ENCODE results near the gene CNTD1. TPM values are rescaled to one million over a fixed set of nuclear protein-coding genes. Genes with fewer than 3 reads are reported as not detected.

Gene CNTD1
- total RNA-seq, 1 experiment from 2014 or later: 1.1 TPM

- peak; percentile 75 for DNase-seq (ENCODE audit: low read depth)
Observed at GRCh38 chr17:42779936-42780850, 18.5 kb upstream of the CNTD1 start, which contains the start of gene WNK4. Gene WNK4 (plus strand): TSS chr17:42780610. CDS start chr17:42780699, 89 bp downstream.

GRCh38 chr17:42780851-42781638, 17.6 kb upstream of the CNTD1 start:
- no peak for DNase-seq (ENCODE audit: low read depth)

- no peak for DNase-seq (ENCODE audit: low read depth)
Observed at GRCh38 chr17:42781639-42782165, 17.0 kb upstream of the CNTD1 start.

GRCh38 chr17:42782166-42783061, 16.2 kb upstream of the CNTD1 start:
- DNase-seq (ENCODE audit: low read depth): peak; percentile 9

- DNase-seq (ENCODE audit: low read depth): peak; percentile 47
Observed at GRCh38 chr17:42783062-42783790, 15.4 kb upstream of the CNTD1 start.

- no peak for DNase-seq (ENCODE audit: low read depth)
Observed at GRCh38 chr17:42783791-42784138, 14.9 kb upstream of the CNTD1 start.

- DNase-seq (ENCODE audit: low read depth): no peak
Observed at GRCh38 chr17:42784409-42784808, 14.3 kb upstream of the CNTD1 start.

- DNase-seq (ENCODE audit: low read depth): no peak
Observed at GRCh38 chr17:42784811-42785592, 13.7 kb upstream of the CNTD1 start.

GRCh38 chr17:42787266-42787665, 11.4 kb upstream of the CNTD1 start:
- no peak for DNase-seq (ENCODE audit: low read depth)

- DNase-seq (ENCODE audit: low read depth): no peak
Observed at GRCh38 chr17:42791948-42792347, 6.7 kb upstream of the CNTD1 start.

- no peak for DNase-seq (ENCODE audit: low read depth)
Observed at GRCh38 chr17:42792545-42792944, 6.1 kb upstream of the CNTD1 start.

- no peak for DNase-seq (ENCODE audit: low read depth)
Observed at GRCh38 chr17:42795061-42795460, 3.6 kb upstream of the CNTD1 start.

- DNase-seq (ENCODE audit: low read depth): no peak
Observed at GRCh38 chr17:42795465-42795864, 3.2 kb upstream of the CNTD1 start.

- DNase-seq (ENCODE audit: low read depth): no peak
Observed at GRCh38 chr17:42796066-42796758, 2.4 kb upstream of the CNTD1 start.

- DNase-seq (ENCODE audit: low read depth): no peak
Observed at GRCh38 chr17:42797067-42798007, 1.3 kb upstream of the CNTD1 start.

GRCh38 chr17:42798011-42798382, 664 bp upstream of the CNTD1 start:
- DNase-seq (ENCODE audit: low read depth): no peak

GRCh38 chr17:42803074-42803883, 4.6 kb downstream of the CNTD1 start:
- no peak for DNase-seq (ENCODE audit: low read depth)

Data from RPMI7951 (cell line).